Measurements from ENCODE around the gene PTPRZ1.

Gene PTPRZ1

GRCh38 chr7:121872831-121873288 lies at the start of gene PTPRZ1:
Gene PTPRZ1, plus strand, starts transcription at chr7:121873161. Its CDS starts 339 bp downstream, at chr7:121873500.
- DNase-seq (ENCODE audit: low read depth, low spot score): no peak
- no peak for TF ChIP-seq CTCF (IDR thresholded peaks at IDR 0.05; ENCODE audit: insufficient read depth, low read length, missing control alignments)
- ChIA-PET CTCF (interaction anchor here (1.6 kb wide), 1 partner anchor 121 kb away, joined by 5 read pairs; no protein-coding TSS in a partner anchor), POLR2A (no interaction called here)
- H3K4me3 ChIP-seq (ENCODE audit: low read depth, low read length): peak within 1 kb of the TSS; percentile 60

- CTCF ChIA-PET: no interaction called here
- no peak for DNase-seq (ENCODE audit: low read depth, low spot score)
- no peak for TF ChIP-seq CTCF (IDR thresholded peaks at IDR 0.05; ENCODE audit: insufficient read depth, low read length, missing control alignments)
- H3K4me3 ChIP-seq (ENCODE audit: low read depth, low read length): no peak overlapping the region
- POLR2A ChIA-PET: no interaction called here
Measured at GRCh38 chr7:121824276-121824675, 48.7 kb upstream of the PTPRZ1 start.

GRCh38 chr7:121831351-121831750 lies 41.6 kb upstream of the PTPRZ1 start:
- ChIA-PET CTCF (no interaction called here), POLR2A (no interaction called here)
- DNase-seq (ENCODE audit: low read depth, low spot score): no peak
- TF ChIP-seq CTCF (IDR thresholded peaks at IDR 0.05; ENCODE audit: insufficient read depth, low read length, missing control alignments): no peak
- H3K4me3 ChIP-seq (ENCODE audit: low read depth, low read length): no peak overlapping the region

- ChIA-PET POLR2A (no interaction called here), CTCF (no interaction called here)
- TF ChIP-seq CTCF (IDR thresholded peaks at IDR 0.05; ENCODE audit: insufficient read depth, low read length, missing control alignments): no peak
- H3K4me3 ChIP-seq (ENCODE audit: low read depth, low read length): no peak overlapping the region
- DNase-seq (ENCODE audit: low read depth, low spot score): no peak
Measured at GRCh38 chr7:121831801-121832200, 41.2 kb upstream of the PTPRZ1 start.

- ChIA-PET CTCF (no interaction called here), POLR2A (no interaction called here)
- no peak overlapping the region for H3K4me3 ChIP-seq (ENCODE audit: low read depth, low read length)
- TF ChIP-seq CTCF (IDR thresholded peaks at IDR 0.05; ENCODE audit: insufficient read depth, low read length, missing control alignments): no peak
- no peak for DNase-seq (ENCODE audit: low read depth, low spot score)
Measured at GRCh38 chr7:121832347-121832746, 40.6 kb upstream of the PTPRZ1 start.

GRCh38 chr7:121833991-121834390 lies 39.0 kb upstream of the PTPRZ1 start:
- DNase-seq (ENCODE audit: low read depth, low spot score): no peak
- POLR2A ChIA-PET: interaction anchor here (0.6 kb wide), 1 partner anchor 118 kb away, joined by 3 read pairs; no protein-coding TSS in a partner anchor
- CTCF ChIA-PET: no interaction called here
- no peak for TF ChIP-seq CTCF (IDR thresholded peaks at IDR 0.05; ENCODE audit: insufficient read depth, low read length, missing control alignments)
- H3K4me3 ChIP-seq (ENCODE audit: low read depth, low read length): no peak overlapping the region

Measured in AG04449 (cell line).